Adrenal gland (tissue), 5 donors: ENCODE results near the gene TMEM242.

Experiments used
- CTCF ChIP-seq, 6 experiments: fragments of 450-650 bp in 4 of 6; fragments of 200-600 bp in 2 of 6; sonication (generic) in 1 of 6; IDR thresholded peaks; 1 replicate in 5 of 6; 2 replicates in 1 of 6; pipeline versions ENCODE4 v1.5.1 to v1.8.0; 2016 to 2021; ENCODE audit warnings: antibody characterized with exemption in 6 of 6, mild to moderate bottlenecking in 2 of 6, moderate library complexity in 1 of 6
- POLR2A ChIP-seq, 2 donors: fragments of 450-650 bp; IDR thresholded peaks; one replicate each; pipeline ENCODE4 v1.6.1; 2017; ENCODE audit warnings: antibody characterized with exemption in 2 of 2, mild to moderate bottlenecking in 2 of 2, moderate library complexity in 1 of 2
- donor health status: DM: no; HTN: no; CAD: no.

DNA sequence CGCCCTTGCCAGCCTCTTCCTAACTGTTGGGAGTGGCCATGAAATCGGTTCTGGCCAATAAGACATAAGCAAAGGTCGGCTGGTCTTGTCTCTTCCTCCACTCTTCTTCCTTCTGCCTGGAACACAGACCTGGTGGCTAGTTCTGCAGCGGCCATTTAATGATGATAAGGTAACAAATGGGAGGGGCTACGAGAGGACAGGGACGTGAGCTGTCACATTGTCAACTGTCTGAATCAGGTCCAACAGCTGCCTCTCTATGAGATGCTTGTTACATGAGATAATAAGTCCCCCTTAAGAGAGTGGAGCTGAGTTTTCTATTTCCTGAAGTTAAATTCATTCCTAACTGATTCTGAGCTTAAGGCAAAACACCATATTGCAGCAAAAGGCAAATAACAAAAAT lies 12.5 kb upstream of the TMEM242 start:
- no peak for TF ChIP-seq CTCF (IDR thresholded peaks at IDR 0.05)
- TF ChIP-seq POLR2A (IDR thresholded peaks at IDR 0.05): no peak
